SU-DHL-6 (cell line): ENCODE measurements around the gene MTARC1.

Experiments used
- CTCF ChIP-seq: fragments of 200-600 bp; sonication (generic); IDR thresholded peaks from one replicate; pipeline ENCODE4 v1.5.1; 2017; ENCODE audit warnings: antibody characterized with exemption, mild to moderate bottlenecking, low read length, moderate library complexity; ENCODE audit not compliant: insufficient read depth, poor library complexity, severe bottlenecking
- EZH2phosphoT487 ChIP-seq: fragments of 200-600 bp; sonication (generic), shearing (Covaris generic); conservative IDR thresholded peaks from 2 replicates; pipeline ENCODE4 v1.6.1; 2018; ENCODE audit warnings: mild to moderate bottlenecking, antibody characterized with exemption, low read length, moderate library complexity, mixed read lengths

- TF ChIP-seq CTCF: no peak
- TF ChIP-seq EZH2phosphoT487: no peak
Observed at GRCh38 chr1:220787069-220787619, 431 bp downstream of the MTARC1 start.
